HL-60 (cell line): ENCODE results near the gene DPF3.

Experiments
- CTCF ChIP-seq: IDR thresholded peaks from one replicate; pipeline ENCODE4 v1.5.1; 2011; ENCODE audit warnings: low read length, control low read depth, inconsistent platforms; ENCODE audit not compliant: insufficient read depth
- POLR2AphosphoS5 ChIP-seq: IDR thresholded peaks from 2 replicates; pipeline ENCODE4 v1.6.1; 2012; ENCODE audit warnings: low read depth
- REST ChIP-seq: IDR thresholded peaks from 2 replicates; pipeline ENCODE4 v1.6.1; 2012; ENCODE audit warnings: low read depth; ENCODE audit not compliant: insufficient replicate concordance
- SPI1 ChIP-seq: IDR thresholded peaks from 2 replicates; pipeline ENCODE4 v1.6.1; 2012; ENCODE audit warnings: low read depth, mild to moderate bottlenecking, borderline replicate concordance

GRCh38 chr14:72683787-72684186, 210.1 kb downstream of the DPF3 start:
- no peak for TF ChIP-seq CTCF
- no peak for TF ChIP-seq POLR2AphosphoS5
- no peak for TF ChIP-seq REST
- no peak for TF ChIP-seq SPI1
